B cell (primary cell): Measurements from ENCODE around the gene SPOCK1. TPM values are rescaled to one million over a fixed set of nuclear protein-coding genes. Genes with fewer than 3 reads are reported as not detected.

Source experiments
- ATAC-seq: fragments of 200-7000 bp; cut with Tn5 transposase; one replicate; pipeline ENCODE4 v1.10.0; 2021; ENCODE audit warnings: low read depth, mild to moderate bottlenecking, moderate number of reproducible peaks, moderate library complexity
- CTCF ChIA-PET: fragments of 350-600 bp; sonication (Branson Sonifier 250); formaldehyde crosslinking; loops from one replicate; lab custom pipeline; 2021; ENCODE audit warnings: antibody characterized with exemption, inconsistent platforms; lab: Charles Lee
- POLR2A ChIA-PET: fragments of 350-600 bp; sonication (Branson Sonifier 250); formaldehyde crosslinking; loops from one replicate; lab custom pipeline; 2021; ENCODE audit warnings: antibody characterized with exemption; lab: Charles Lee
- DNase-seq: peaks from one replicate; pipeline ENCODE4 v3.0.0; 2013
- H2AFZ ChIP-seq: 2 replicates; pipeline ENCODE4 v1.6.1; 2012; ENCODE audit warnings: mild to moderate bottlenecking, low read depth, low read length; ENCODE audit not compliant: insufficient read depth, poor library complexity, severe bottlenecking
- H3K27ac ChIP-seq, 2 donors: 1 replicate in 1 of 2; 2 replicates in 1 of 2; pipeline ENCODE4 v1.5.1; 2012 to 2013; ENCODE audit warnings: low read length in 2 of 2, mild to moderate bottlenecking in 2 of 2, moderate library complexity in 1 of 2
- H3K27me3 ChIP-seq, 4 experiments: fragments of 200-600 bp in 1 of 4; sonication (generic) in 1 of 4; replicated peaks in 1 of 4; 1 replicate in 2 of 4; 2 replicates in 2 of 4; pipeline versions ENCODE4 v1.6.1 to v1.7.0; 2013 to 2016; ENCODE audit warnings: low read length in 3 of 4, mild to moderate bottlenecking in 2 of 4, mixed read lengths in 1 of 4, moderate library complexity in 1 of 4; ENCODE audit not compliant: insufficient read depth in 4 of 4, control insufficient read depth in 3 of 4; ENCODE audit errors: control extremely low read depth in 1 of 4
- H3K36me3 ChIP-seq, 2 experiments: replicated peaks in 1 of 2; 1 replicate in 1 of 2; 2 replicates in 1 of 2; pipeline versions ENCODE4 v1.6.1 to v1.7.1; 2013; ENCODE audit warnings: low read length in 1 of 2; ENCODE audit not compliant: insufficient read depth in 2 of 2, control insufficient read depth in 1 of 2; ENCODE audit errors: control extremely low read depth in 1 of 2, extremely low read depth in 1 of 2
- H3K4me1 ChIP-seq, 2 donors: fragments of 200-600 bp in 1 of 2; sonication (generic) in 1 of 2; 1 replicate in 1 of 2; 2 replicates in 1 of 2; pipeline versions ENCODE4 v1.5.1 to v1.6.1; 2013 to 2017; ENCODE audit warnings: low read length in 2 of 2; ENCODE audit not compliant: control insufficient read depth in 2 of 2, insufficient read depth in 2 of 2
- H3K4me2 ChIP-seq: replicated peaks from 2 replicates; pipeline ENCODE3; 2012; ENCODE audit warnings: mild to moderate bottlenecking, low read depth, low read length; ENCODE audit not compliant: poor library complexity, severe bottlenecking
- H3K4me3 ChIP-seq, 5 experiments: fragments of 200-600 bp in 1 of 5; sonication (generic) in 1 of 5; 1 replicate in 3 of 5; 2 replicates in 2 of 5; pipeline versions ENCODE4 v1.5.1 to v1.7.0; 2011 to 2016; ENCODE audit warnings: low read length in 4 of 5, mild to moderate bottlenecking in 4 of 5, low read depth in 2 of 5, control low read depth in 1 of 5, moderate library complexity in 1 of 5; ENCODE audit not compliant: insufficient read depth in 1 of 5; ENCODE audit errors: control extremely low read depth in 1 of 5, extremely low read depth in 1 of 5
- H3K79me2 ChIP-seq: fragments of 200-600 bp; sonication (generic); one replicate; pipeline ENCODE4 v1.6.0; 2016; ENCODE audit warnings: low read length; ENCODE audit not compliant: control insufficient read depth, insufficient read depth
- H3K9ac ChIP-seq: fragments of 200-600 bp; sonication (generic); 2 replicates; pipeline ENCODE4 v1.6.1; 2017; ENCODE audit warnings: mild to moderate bottlenecking, low read length, moderate library complexity
- H3K9me3 ChIP-seq, 3 donors: one replicate each; pipeline versions ENCODE4 v1.6.1 to v1.7.1; 2013; ENCODE audit warnings: low read length in 2 of 3; ENCODE audit not compliant: control insufficient read depth in 2 of 3, insufficient read depth in 1 of 3; ENCODE audit errors: control extremely low read depth in 1 of 3
- H4K20me1 ChIP-seq: 2 replicates; pipeline ENCODE4 v1.6.0; 2012; ENCODE audit warnings: mild to moderate bottlenecking, low read length; ENCODE audit not compliant: insufficient read depth, control insufficient read depth, poor library complexity, severe bottlenecking
- H3K27ac Mint-ChIP-seq: one replicate; pipeline ENCODE4 v1.8.0; 2021; ENCODE audit warnings: mixed read lengths
- H3K27me3 Mint-ChIP-seq: one replicate; pipeline ENCODE4 v1.8.0; 2021; ENCODE audit warnings: mixed read lengths
- H3K4me1 Mint-ChIP-seq: one replicate; pipeline ENCODE4 v1.8.0; 2021; ENCODE audit warnings: mixed read lengths
- H3K4me3 Mint-ChIP-seq: one replicate; pipeline ENCODE4 v1.8.0; 2021; ENCODE audit warnings: mixed read lengths
- H3K9me3 Mint-ChIP-seq: one replicate; pipeline ENCODE4 v1.8.0; 2022; ENCODE audit warnings: mixed read lengths; ENCODE audit not compliant: insufficient read depth
- CTCF ChIP-seq: fragments of 200-600 bp; IDR thresholded peaks from one replicate; pipeline ENCODE4 v1.8.0; 2022; ENCODE audit warnings: antibody characterized with exemption, mild to moderate bottlenecking
- EZH2 ChIP-seq: IDR thresholded peaks from 2 replicates; pipeline ENCODE4 v1.6.1; 2012; ENCODE audit warnings: borderline replicate concordance, low read depth, mild to moderate bottlenecking, moderate library complexity, low read length; ENCODE audit not compliant: insufficient read depth, poor library complexity, severe bottlenecking
- WGBS: methylation state at CpG from one replicate; pipeline ENCODE4 v1.1.5; 2013; ENCODE audit warnings: missing lambda C conversion rate; ENCODE audit not compliant: insufficient coverage; 5-methylcytosine and 5-hydroxymethylcytosine counted together
- intact Hi-C: fragments of 100-400 bp; cut with micrococcal nuclease; formaldehyde crosslinking; loops from one replicate; pipeline ENCODE4 v1.10.0; 2022
- polyA plus RNA-seq: library from polyadenylated mRNA; depleted of rRNA; stranded (reverse); fragments of >200 nt; gene quantifications from 2 replicates; pipeline ENCODE4 v1.2.3, GENCODE V29; 2012
- total RNA-seq, 2 donors: library from RNA; stranded (reverse); fragments of 120-200 nt in 1 of 2; gene quantifications; 1 replicate in 1 of 2; 2 replicates in 1 of 2; pipeline versions ENCODE4 v1.2.3 to v1.2.4, GENCODE V29; 2013 to 2022

The SPOCK1 gene
- total and polyA plus RNA-seq, 2 donors (not counting 1 experiment from before 2014, with no cell fraction given) = not detected

GRCh38 chr5:137176126-137176525, 323.0 kb downstream of the SPOCK1 start:
- no peak overlapping the region for H3K27ac ChIP-seq
- no peak overlapping the region for H3K9ac ChIP-seq
- H3K4me3 Mint-ChIP-seq = no peak overlapping the region
- H3K79me2 ChIP-seq = no peaks in the 10 kb centered on the region
- TF ChIP-seq EZH2 (no peak), CTCF (no peak)
- no peaks in the 10 kb centered on the region for H4K20me1 ChIP-seq
- no peaks in the 10 kb centered on the region for H3K36me3 ChIP-seq
- no peak overlapping the region for H3K4me3 ChIP-seq
- POLR2A ChIA-PET = no interaction called here
- no peaks in the 10 kb centered on the region for H3K9me3 ChIP-seq
- DNase-seq (no peak), ATAC-seq (no peak)
- CTCF ChIA-PET = no interaction called here
- no peak overlapping the region for H3K4me2 ChIP-seq
- H3K27me3 Mint-ChIP-seq = no peaks in the 10 kb centered on the region
- no peaks in the 10 kb centered on the region for H3K27me3 ChIP-seq
- intact Hi-C loops = no loop called here
- H3K4me1 Mint-ChIP-seq = no peaks in the 10 kb centered on the region
- no peak overlapping the region for H2AFZ ChIP-seq
- H3K27ac Mint-ChIP-seq = no peak overlapping the region
- H3K4me1 ChIP-seq = no peaks in the 10 kb centered on the region
- no CpG with 5 or more reads among the region's 2 CpGs for WGBS
- no peaks in the 10 kb centered on the region for H3K9me3 Mint-ChIP-seq

- no peaks in the 10 kb centered on the region for H3K27me3 ChIP-seq
- ChIA-PET POLR2A (no interaction called here), CTCF (no interaction called here)
- no peak overlapping the region for H3K4me3 ChIP-seq
- no peak overlapping the region for H3K27ac ChIP-seq
- ATAC-seq = no peak
- Mint-ChIP-seq H3K27me3 (no peaks in the 10 kb centered on the region), H3K4me3 (no peak overlapping the region), H3K9me3 (no peaks in the 10 kb centered on the region), H3K27ac (no peak overlapping the region), H3K4me1 (no peaks in the 10 kb centered on the region)
- no peaks in the 10 kb centered on the region for H3K79me2 ChIP-seq
- H2AFZ ChIP-seq = no peak overlapping the region
- 81% methylated on average over 3 of the region's 3 CpGs for WGBS
- no peaks in the 10 kb centered on the region for H3K36me3 ChIP-seq
- no peak for DNase-seq
- H3K4me1 ChIP-seq = no peaks in the 10 kb centered on the region
- TF ChIP-seq EZH2 (no peak), CTCF (no peak)
- H3K4me2 ChIP-seq = no peak overlapping the region
- intact Hi-C loops = no loop called here
- no peaks in the 10 kb centered on the region for H4K20me1 ChIP-seq
- H3K9ac ChIP-seq = no peak overlapping the region
- H3K9me3 ChIP-seq = no peaks in the 10 kb centered on the region
Observed at GRCh38 chr5:137174196-137174595, 324.9 kb downstream of the SPOCK1 start.
